ENCODE measurements around the gene RPS6KB2. TPM values are rescaled to one million over a fixed set of nuclear protein-coding genes. Genes with fewer than 3 reads are reported as not detected.
"Not testable (repeated sequence)": the region's sequence is repeated elsewhere in the genome, so short reads cannot be mapped to it uniquely, and the experiment has no call there.

RPS6KB2 gene
- total RNA-seq, 1 experiment from 2014 or later = 46.6 TPM

GRCh38 chr11:67396259-67396581 lies 32.1 kb upstream of the RPS6KB2 start:
- in situ Hi-C loops (cut with HindIII; ENCODE audit: low pct_unique_long_range_greater_than_20kb, low sequenced_read_pairs) = no loop called here
- DNase-seq (ENCODE audit: low read depth) = no peak

DNA sequence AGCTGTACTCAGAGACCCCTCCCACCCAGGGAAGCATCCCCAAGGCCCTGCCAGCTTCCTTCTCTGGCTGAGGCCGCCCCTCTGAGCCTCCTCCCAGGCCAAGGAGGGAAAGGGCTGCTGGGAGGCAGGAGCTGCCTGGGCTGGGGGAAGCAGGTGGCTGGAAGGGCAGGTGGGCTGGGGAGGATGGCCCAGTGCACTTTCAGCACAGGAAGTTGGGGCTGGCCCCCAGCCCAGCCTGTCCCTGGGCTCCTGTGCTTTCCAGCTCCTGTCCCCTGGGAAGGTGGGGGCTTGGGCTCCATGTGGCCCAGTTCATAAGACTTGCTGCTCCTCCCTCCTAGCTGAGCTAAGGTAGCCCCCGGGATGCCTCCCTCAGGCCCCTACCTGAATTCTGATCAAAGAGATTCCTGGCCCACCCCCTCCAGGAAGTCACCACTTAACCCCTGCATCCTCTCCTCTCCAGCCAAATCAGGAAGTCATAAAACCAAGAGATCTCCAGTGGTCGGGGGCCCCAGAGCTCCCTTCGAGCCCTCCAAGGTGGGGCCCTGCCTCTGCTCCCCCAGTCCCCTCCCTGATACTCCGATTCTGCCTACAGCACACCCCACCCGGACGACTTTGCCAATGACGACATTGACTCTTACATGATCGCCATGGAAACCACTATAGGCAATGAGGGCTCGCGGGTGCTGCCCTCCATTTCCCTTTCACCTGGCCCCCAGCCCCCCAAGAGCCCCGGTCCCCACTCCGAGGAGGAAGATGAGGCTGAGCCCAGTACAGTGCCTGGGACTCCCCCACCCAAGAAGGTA lies 31.5 kb upstream of the RPS6KB2 start:
- no peak for DNase-seq (ENCODE audit: low read depth)
- in situ Hi-C loops (cut with HindIII; ENCODE audit: low pct_unique_long_range_greater_than_20kb, low sequenced_read_pairs) = no loop called here

- in situ Hi-C loops (cut with HindIII; ENCODE audit: low pct_unique_long_range_greater_than_20kb, low sequenced_read_pairs) = no loop called here
- DNase-seq (ENCODE audit: low read depth) = no peak
Observed at GRCh38 chr11:67397536-67397935, 30.8 kb upstream of the RPS6KB2 start.

DNA sequence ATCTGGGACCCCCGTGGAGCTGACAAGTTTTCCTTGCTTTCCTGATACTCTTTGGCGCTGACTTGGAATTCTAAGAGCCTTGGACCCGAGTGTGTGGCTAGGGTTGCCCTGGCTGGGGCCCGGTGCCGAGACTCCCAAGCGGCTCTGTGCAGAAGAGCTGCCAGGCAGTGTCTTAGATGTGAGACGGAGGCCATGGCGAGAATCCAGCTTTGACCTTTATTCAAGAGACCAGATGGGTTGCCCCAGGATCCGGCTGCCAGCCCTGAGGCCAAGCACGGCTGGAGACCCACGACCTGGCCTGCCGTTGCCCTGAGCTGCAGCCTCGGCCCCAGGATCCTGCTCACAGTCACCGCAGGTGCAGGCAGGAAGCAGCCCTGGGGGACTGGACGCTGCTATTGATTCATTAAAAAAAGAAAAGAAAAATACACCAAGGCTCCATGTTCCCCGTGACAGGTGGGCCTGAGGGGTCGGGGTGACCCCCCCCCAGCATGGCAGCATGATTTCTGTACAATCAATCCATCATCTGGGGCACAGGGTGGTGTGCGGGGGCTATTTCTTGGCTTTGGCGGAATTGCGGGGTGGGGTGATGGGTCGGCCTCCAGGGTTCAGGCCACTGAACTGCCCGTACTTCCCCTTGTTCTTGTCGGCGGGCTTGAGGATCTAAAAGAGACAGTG lies 30.2 kb upstream of the RPS6KB2 start:
- in situ Hi-C loops (cut with HindIII; ENCODE audit: low pct_unique_long_range_greater_than_20kb, low sequenced_read_pairs) = no loop called here

DNA sequence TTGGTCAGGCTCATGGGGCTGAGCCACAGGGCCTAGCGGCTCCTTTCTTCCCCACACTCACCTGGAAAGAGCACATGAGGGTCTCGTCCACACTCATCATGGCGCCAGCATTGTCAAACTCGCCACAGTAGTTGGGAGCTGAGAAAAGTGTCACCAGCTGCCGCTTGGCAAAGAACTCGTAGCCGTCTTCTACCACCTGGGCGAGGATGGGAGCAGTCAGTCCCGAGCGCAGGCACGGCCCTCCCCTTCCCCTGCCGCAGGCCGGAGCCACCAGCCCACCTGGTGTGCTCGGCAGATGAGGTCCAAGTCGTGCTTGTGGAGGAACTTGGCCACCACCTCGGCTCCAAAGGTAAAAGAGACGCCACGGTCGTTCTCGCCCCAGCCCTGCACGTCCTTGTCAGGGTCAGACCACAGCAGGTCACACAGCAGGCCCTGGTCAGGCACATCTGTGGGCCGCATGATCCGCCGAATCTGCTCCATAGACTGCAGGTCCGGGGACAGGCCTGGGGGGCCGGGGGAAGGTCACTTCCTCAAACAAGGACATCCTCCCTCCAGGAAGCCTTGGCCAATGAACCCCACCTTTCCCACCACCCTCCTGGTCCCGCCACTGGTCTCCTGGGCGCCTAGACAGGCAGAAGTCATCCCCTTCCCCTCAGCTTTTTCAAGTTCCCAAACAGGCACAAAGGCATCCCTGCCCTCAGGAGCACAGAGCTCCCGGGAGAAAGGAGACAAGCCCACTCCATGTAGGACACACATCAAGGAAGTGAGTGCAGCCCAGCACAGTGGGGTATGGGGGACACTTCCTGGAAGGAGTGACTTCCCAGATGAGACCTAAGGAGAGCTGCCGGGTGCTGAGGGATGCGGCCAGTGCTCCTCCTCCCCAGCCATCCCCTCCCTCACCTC lies 29.4 kb upstream of the RPS6KB2 start:
- in situ Hi-C loops (cut with HindIII; ENCODE audit: low pct_unique_long_range_greater_than_20kb, low sequenced_read_pairs) = no loop called here
- DNase-seq (ENCODE audit: low read depth) = no peak

More for the DNA sequence above, 30.2 kb upstream of the RPS6KB2 start:
- no peak for DNase-seq (ENCODE audit: low read depth)

GRCh38 chr11:67400251-67400941 lies 27.9 kb upstream of the RPS6KB2 start:
- DNase-seq (ENCODE audit: low read depth) = no peak
- in situ Hi-C loops (cut with HindIII; ENCODE audit: low pct_unique_long_range_greater_than_20kb, low sequenced_read_pairs) = no loop called here

GRCh38 chr11:67400942-67401494 lies 27.3 kb upstream of the RPS6KB2 start:
- in situ Hi-C loops (cut with HindIII; ENCODE audit: low pct_unique_long_range_greater_than_20kb, low sequenced_read_pairs) = no loop called here
- no peak for DNase-seq (ENCODE audit: low read depth)

GRCh38 chr11:67401495-67402191 lies 26.7 kb upstream of the RPS6KB2 start, which contains the start of gene PPP1CA:
TSS of gene PPP1CA (minus strand) at chr11:67401858. CDS start at chr11:67401782, 76 bp downstream.
- peak; percentile 70 for DNase-seq (ENCODE audit: low read depth)
- in situ Hi-C loops (cut with HindIII; ENCODE audit: low pct_unique_long_range_greater_than_20kb, low sequenced_read_pairs) = no loop called here

DNA sequence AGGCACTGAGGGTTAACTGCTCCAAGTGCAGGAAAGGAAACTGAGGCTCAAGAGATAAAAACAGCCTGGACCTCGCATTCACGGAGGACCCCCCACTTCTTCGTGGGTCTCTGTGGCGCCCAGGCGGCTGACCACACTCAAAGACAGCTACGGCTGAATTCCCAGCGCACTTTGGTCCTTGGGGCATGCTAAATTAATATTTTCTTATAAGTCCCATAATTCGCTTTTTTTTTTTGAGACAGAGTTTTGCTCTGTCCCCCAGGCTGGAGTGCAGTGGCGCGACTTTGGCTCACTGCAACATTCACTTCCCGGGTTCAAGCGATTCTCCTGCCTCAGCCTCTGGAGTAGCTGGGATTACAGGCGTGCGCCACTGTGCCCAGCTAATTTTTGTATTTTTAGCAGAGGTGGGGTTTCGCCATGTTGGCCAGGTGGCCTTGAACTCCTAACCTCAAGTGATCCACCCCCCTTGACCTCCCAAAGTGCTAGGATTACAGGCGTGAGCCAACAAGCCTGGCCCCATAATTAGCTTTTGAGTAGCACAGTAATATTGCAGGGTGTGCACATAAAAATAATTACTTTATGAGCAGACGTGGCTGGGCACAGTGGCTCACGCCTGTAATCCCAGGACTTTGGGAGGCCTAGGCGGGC lies 26.0 kb upstream of the RPS6KB2 start:
- in situ Hi-C loops (cut with HindIII; ENCODE audit: low pct_unique_long_range_greater_than_20kb, low sequenced_read_pairs) = not testable (repeated sequence)

GRCh38 chr11:67403085-67403484 lies 25.2 kb upstream of the RPS6KB2 start:
- in situ Hi-C loops (cut with HindIII; ENCODE audit: low pct_unique_long_range_greater_than_20kb, low sequenced_read_pairs); DNase-seq (ENCODE audit: low read depth): not testable (repeated sequence)

More for the DNA sequence above, 26.0 kb upstream of the RPS6KB2 start:
- not testable (repeated sequence) for DNase-seq (ENCODE audit: low read depth)

- no peak for DNase-seq (ENCODE audit: low read depth)
- in situ Hi-C loops (cut with HindIII; ENCODE audit: low pct_unique_long_range_greater_than_20kb, low sequenced_read_pairs) = no loop called here
Observed at GRCh38 chr11:67404515-67405195, 23.6 kb upstream of the RPS6KB2 start.

GRCh38 chr11:67405196-67405567 lies 23.1 kb upstream of the RPS6KB2 start:
- in situ Hi-C loops (cut with HindIII; ENCODE audit: low pct_unique_long_range_greater_than_20kb, low sequenced_read_pairs) = no loop called here
- DNase-seq (ENCODE audit: low read depth) = no peak

DNA sequence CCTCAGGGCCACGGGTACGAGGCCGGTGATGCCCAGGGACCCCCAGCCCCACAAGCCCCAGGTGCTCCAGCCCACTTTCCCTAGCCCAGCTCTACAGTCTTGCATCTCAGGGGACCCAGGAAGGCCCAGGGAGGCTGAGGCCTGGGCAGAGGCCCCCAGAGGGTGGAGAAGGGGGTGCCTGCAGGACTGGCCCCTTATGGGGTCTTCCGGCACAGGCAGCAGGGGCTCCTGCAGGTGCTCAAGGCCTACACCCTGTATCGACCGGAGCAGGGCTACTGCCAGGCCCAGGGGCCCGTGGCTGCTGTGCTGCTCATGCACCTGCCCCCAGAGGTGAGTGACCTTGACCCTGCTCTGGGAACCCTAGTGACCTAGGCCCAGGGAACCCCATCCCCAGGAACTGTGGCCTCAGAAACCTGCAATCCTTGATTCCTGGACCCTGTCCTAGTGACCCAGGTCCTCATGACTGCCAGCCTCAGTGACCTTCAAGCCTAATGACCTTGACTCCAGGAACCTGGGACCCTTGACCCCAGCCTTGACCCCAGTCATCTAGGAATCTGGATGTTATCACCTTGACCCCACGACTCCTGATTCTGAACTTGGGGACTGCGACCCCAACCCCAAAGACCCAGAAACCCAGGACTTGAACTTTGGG lies 22.5 kb upstream of the RPS6KB2 start:
- in situ Hi-C loops (cut with HindIII; ENCODE audit: low pct_unique_long_range_greater_than_20kb, low sequenced_read_pairs) = no loop called here
- no peak for DNase-seq (ENCODE audit: low read depth)

DNA sequence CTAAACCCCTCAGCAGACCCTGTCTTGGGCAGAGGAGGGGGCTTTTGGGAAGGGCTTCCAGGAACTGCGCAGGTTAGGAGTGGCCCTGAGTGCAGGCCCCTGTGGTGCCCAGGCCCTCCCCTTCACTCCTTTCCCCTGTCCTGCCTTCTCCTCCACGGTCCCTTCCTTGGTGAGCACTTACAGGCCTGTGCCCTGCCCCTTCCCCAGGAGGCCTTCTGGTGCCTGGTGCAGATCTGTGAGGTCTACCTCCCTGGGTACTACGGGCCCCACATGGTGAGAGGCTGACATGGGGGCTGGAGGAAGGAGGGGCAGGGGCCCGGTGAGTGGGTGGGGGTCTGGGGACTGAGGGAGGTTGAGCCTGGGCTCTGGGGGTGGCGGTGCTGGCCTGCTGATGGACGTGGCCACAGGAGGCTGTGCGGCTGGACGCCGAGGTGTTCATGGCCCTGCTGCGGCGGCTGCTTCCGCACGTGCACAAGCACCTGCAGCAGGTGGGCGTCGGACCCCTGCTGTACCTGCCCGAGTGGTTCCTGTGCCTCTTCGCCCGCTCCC lies 21.8 kb upstream of the RPS6KB2 start:
- in situ Hi-C loops (cut with HindIII; ENCODE audit: low pct_unique_long_range_greater_than_20kb, low sequenced_read_pairs) = no loop called here

GRCh38 chr11:67406969-67407687 lies 21.2 kb upstream of the RPS6KB2 start:
- no peak for DNase-seq (ENCODE audit: low read depth)
- in situ Hi-C loops (cut with HindIII; ENCODE audit: low pct_unique_long_range_greater_than_20kb, low sequenced_read_pairs) = no loop called here

More for the DNA sequence above, 21.8 kb upstream of the RPS6KB2 start:
- no peak for DNase-seq (ENCODE audit: low read depth)

Measured in Caki2 (cell line).